GM19324 (cell line): Measurements from ENCODE around the gene CCDC142.

Experiments used
- ATAC-seq: cut with Tn5 transposase; IDR thresholded peaks from one replicate; pipeline ENCODE4 v1.9.1; 2021; ENCODE audit warnings: mild to moderate bottlenecking, moderate library complexity; ENCODE audit not compliant: unreplicated experiment, low FRiP score

Gene CCDC142

GRCh38 chr2:74482801-74483674, at the start of gene CCDC142, which contains the start of gene TTC31:
Gene CCDC142 (minus strand): TSS chr2:74482998. CDS start chr2:74482837, 161 bp downstream.
Gene TTC31 (plus strand): TSS chr2:74483081. CDS start chr2:74483096, 15 bp downstream.
- peak; percentile 90 for ATAC-seq

- no peak for ATAC-seq
These were observed 49.4 kb upstream of the CCDC142 start for GRCh38 chr2:74532222-74532621.

GRCh38 chr2:74531666-74532065, 48.9 kb upstream of the CCDC142 start:
- ATAC-seq, result no peak

- ATAC-seq, result peak; percentile 22
These were observed 47.7 kb upstream of the CCDC142 start for GRCh38 chr2:74530239-74531187.

- ATAC-seq, result peak; percentile 90
These were observed 46.8 kb upstream of the CCDC142 start, which contains the start of the genes AUP1 and HTRA2 for GRCh38 chr2:74529357-74530238. Gene AUP1 (minus strand): TSS chr2:74529706. CDS start chr2:74529629, 77 bp downstream. Gene HTRA2 (plus strand): TSS chr2:74529933. CDS start chr2:74530007, 74 bp downstream.

- ATAC-seq, result peak; percentile 10
These were observed 46.0 kb upstream of the CCDC142 start for GRCh38 chr2:74528600-74529356.

GRCh38 chr2:74527741-74528140, 44.9 kb upstream of the CCDC142 start:
- ATAC-seq, result no peak

- no peak for ATAC-seq
These were observed 43.9 kb upstream of the CCDC142 start for GRCh38 chr2:74526649-74527230.

- ATAC-seq, result no peak
These were observed 43.2 kb upstream of the CCDC142 start, which contains the start of gene DQX1 for GRCh38 chr2:74525717-74526648. Gene DQX1 (minus strand): TSS chr2:74526231. CDS start chr2:74525729, 502 bp downstream.

GRCh38 chr2:74524955-74525716, 42.3 kb upstream of the CCDC142 start:
- ATAC-seq, result no peak

GRCh38 chr2:74524005-74524404, 41.2 kb upstream of the CCDC142 start:
- ATAC-seq, result no peak

GRCh38 chr2:74522516-74522915, 39.7 kb upstream of the CCDC142 start:
- ATAC-seq, result no peak

GRCh38 chr2:74516650-74517049, 33.9 kb upstream of the CCDC142 start:
- ATAC-seq, result no peak

- ATAC-seq, result no peak
These were observed 33.3 kb upstream of the CCDC142 start for GRCh38 chr2:74515981-74516633.

GRCh38 chr2:74515271-74515980, 32.6 kb upstream of the CCDC142 start:
- ATAC-seq, result no peak
